Naive thymus-derived CD4-positive, alpha-beta T cell (primary cell): ENCODE data around the gene CADM2. TPM values are rescaled to one million over a fixed set of nuclear protein-coding genes. Genes with fewer than 3 reads are reported as not detected.

Experiments
- ATAC-seq: fragments of 150-1000 bp; cut with Tn5 transposase; 2 replicates; pipeline ENCODE4 v1.10.0; 2021; ENCODE audit warnings: mild to moderate bottlenecking, moderate library complexity
- CTCF ChIA-PET: fragments of 350-600 bp; sonication (Branson Sonifier 250); formaldehyde crosslinking; loops from one replicate; lab custom pipeline; 2021; ENCODE audit warnings: antibody characterized with exemption; lab: Charles Lee
- POLR2A ChIA-PET: fragments of 350-600 bp; sonication (Branson Sonifier 250); formaldehyde crosslinking; loops from one replicate; lab custom pipeline; 2021; ENCODE audit warnings: antibody characterized with exemption, inconsistent platforms; lab: Charles Lee
- DNase-seq, 9 donors: peaks; one replicate each; pipeline versions ENCODE4 v3.0.0 to v3.0.0-alpha.2; 2020 to 2022; ENCODE audit warnings: mixed read lengths in 1 of 9
- H3K27ac ChIP-seq: one replicate; pipeline ENCODE4 v1.7.0; 2013; ENCODE audit warnings: mild to moderate bottlenecking, low read depth, low read length, moderate library complexity
- H3K27me3 ChIP-seq, 2 donors: one replicate each; pipeline ENCODE4 v1.7.0; 2013; ENCODE audit warnings: low read length in 2 of 2, mild to moderate bottlenecking in 2 of 2, moderate library complexity in 2 of 2; ENCODE audit not compliant: control insufficient read depth in 2 of 2, insufficient read depth in 2 of 2
- H3K36me3 ChIP-seq, 3 experiments: 1 replicate in 2 of 3; 2 replicates in 1 of 3; pipeline ENCODE4 v1.7.0; 2013; ENCODE audit warnings: low read length in 3 of 3, mild to moderate bottlenecking in 3 of 3, moderate library complexity in 1 of 3; ENCODE audit not compliant: insufficient read depth in 3 of 3, control insufficient read depth in 2 of 3
- H3K4me1 ChIP-seq, 2 donors: one replicate each; pipeline ENCODE4 v1.7.0; 2013; ENCODE audit warnings: low read length in 2 of 2, mild to moderate bottlenecking in 2 of 2, moderate library complexity in 1 of 2; ENCODE audit not compliant: control insufficient read depth in 2 of 2, insufficient read depth in 2 of 2
- H3K4me3 ChIP-seq: 2 replicates; pipeline ENCODE4 v1.7.0; 2013; ENCODE audit warnings: mild to moderate bottlenecking, low read length
- H3K9me3 ChIP-seq, 3 experiments: 1 replicate in 2 of 3; 2 replicates in 1 of 3; pipeline ENCODE4 v1.7.0; 2013; ENCODE audit warnings: low read length in 3 of 3; ENCODE audit not compliant: control insufficient read depth in 2 of 3
- H3K27ac Mint-ChIP-seq, 9 donors: one replicate each; pipeline ENCODE4 v1.8.0; 2020 to 2022; ENCODE audit warnings: mixed read lengths in 9 of 9, mild to moderate bottlenecking in 8 of 9, moderate library complexity in 5 of 9, inconsistent platforms in 2 of 9
- H3K27me3 Mint-ChIP-seq, 5 donors: one replicate each; pipeline ENCODE4 v1.8.0; 2021 to 2022; ENCODE audit warnings: mixed read lengths in 5 of 5, mild to moderate bottlenecking in 1 of 5
- H3K36me3 Mint-ChIP-seq, 5 donors: one replicate each; pipeline ENCODE4 v1.8.0; 2020 to 2022; ENCODE audit warnings: mixed read lengths in 5 of 5, mild to moderate bottlenecking in 3 of 5, inconsistent platforms in 1 of 5
- H3K4me1 Mint-ChIP-seq, 7 donors: one replicate each; pipeline ENCODE4 v1.8.0; 2020 to 2022; ENCODE audit warnings: mixed read lengths in 7 of 7, mild to moderate bottlenecking in 3 of 7, inconsistent platforms in 1 of 7
- H3K4me3 Mint-ChIP-seq, 10 donors: one replicate each; pipeline ENCODE4 v1.8.0; 2020 to 2022; ENCODE audit warnings: mild to moderate bottlenecking in 10 of 10, mixed read lengths in 10 of 10, moderate library complexity in 6 of 10, inconsistent platforms in 2 of 10
- H3K9me3 Mint-ChIP-seq, 11 donors: one replicate each; pipeline ENCODE4 v1.8.0; 2020 to 2022; ENCODE audit warnings: mixed read lengths in 11 of 11, mild to moderate bottlenecking in 4 of 11, inconsistent platforms in 1 of 11, moderate library complexity in 1 of 11
- intact Hi-C, 2 donors: fragments of 100-400 bp; cut with micrococcal nuclease; formaldehyde crosslinking; loops; one replicate each; pipeline ENCODE4 v1.15.1; 2023
- polyA plus RNA-seq, 2 donors: library from polyadenylated mRNA; unstranded; fragments of 300-500 nt; fragmentation: Illumina TruSeq; gene quantifications; one replicate each; pipeline ENCODE4 v1.2.3, GENCODE V29; 2021
- total RNA-seq, 6 experiments: library from RNA in 5 of 6; stranded (reverse) in 5 of 6; gene quantifications; 1 replicate in 5 of 6; 2 replicates in 1 of 6; pipeline ENCODE4 v1.2.3 and lab custom pipeline; 2021 to 2026

Gene CADM2
- total and polyA plus RNA-seq, 7 experiments from 2014 or later: 0.40 TPM; not detected in 6

- no peaks in the 10 kb centered on the region for H3K27me3 Mint-ChIP-seq
- H3K27ac Mint-ChIP-seq: no peak overlapping the region
- ChIA-PET POLR2A (no interaction called here), CTCF (no interaction called here)
- H3K27me3 ChIP-seq: no peaks in the 10 kb centered on the region
- intact Hi-C loops: no loop called here
- no peaks in the 10 kb centered on the region for H3K4me1 Mint-ChIP-seq
- no peaks in the 10 kb centered on the region for H3K36me3 Mint-ChIP-seq
- no peak overlapping the region for H3K4me3 ChIP-seq
- no peak overlapping the region for H3K27ac ChIP-seq
- peaks cover 0 to 11% (median 0%) of the 10 kb centered on the region in 11 donors for H3K9me3 Mint-ChIP-seq
- H3K9me3 ChIP-seq: no peaks in the 10 kb centered on the region
- ATAC-seq: no peak
- DNase-seq: no peak
- H3K4me3 Mint-ChIP-seq: no peak overlapping the region
- no peaks in the 10 kb centered on the region for H3K4me1 ChIP-seq
- H3K36me3 ChIP-seq: no peaks in the 10 kb centered on the region
These were observed 208.8 kb downstream of the CADM2 start for GRCh38 chr3:85167576-85167975.

- H3K27me3 Mint-ChIP-seq: no peaks in the 10 kb centered on the region
- Histone ChIP-seq H3K27me3 (no peaks in the 10 kb centered on the region), H3K4me3 (no peak overlapping the region), H3K4me1 (no peaks in the 10 kb centered on the region), H3K27ac (no peak overlapping the region), H3K9me3 (no peaks in the 10 kb centered on the region), H3K36me3 (no peaks in the 10 kb centered on the region)
- H3K9me3 Mint-ChIP-seq: peaks cover 0 to 3% (median 0%) of the 10 kb centered on the region in 11 donors
- H3K36me3 Mint-ChIP-seq: no peaks in the 10 kb centered on the region
- no peak overlapping the region for H3K4me3 Mint-ChIP-seq
- DNase-seq (no peak), ATAC-seq (no peak)
- no peak overlapping the region for H3K27ac Mint-ChIP-seq
- H3K4me1 Mint-ChIP-seq: no peaks in the 10 kb centered on the region
- ChIA-PET POLR2A (no interaction called here), CTCF (no interaction called here)
- intact Hi-C loops: no loop called here
These were observed 211.9 kb downstream of the CADM2 start for GRCh38 chr3:85170646-85171045.

- peaks cover 0 to 3% (median 0%) of the 10 kb centered on the region in 11 donors for H3K9me3 Mint-ChIP-seq
- no peak for DNase-seq
These were observed 213.2 kb downstream of the CADM2 start for GRCh38 chr3:85171976-85172375.

GRCh38 chr3:85176799-85177198, 218.0 kb downstream of the CADM2 start:
- ChIA-PET CTCF (no interaction called here), POLR2A (no interaction called here)
- Mint-ChIP-seq H3K36me3 (no peaks in the 10 kb centered on the region), H3K4me1 (no peaks in the 10 kb centered on the region), H3K9me3 (peaks cover 0 to 5% (median 0%) of the 10 kb centered on the region in 11 donors), H3K27ac (no peak overlapping the region), H3K4me3 (no peak overlapping the region), H3K27me3 (no peaks in the 10 kb centered on the region)
- intact Hi-C loops: no loop called here
- Histone ChIP-seq H3K4me1 (no peaks in the 10 kb centered on the region), H3K36me3 (no peaks in the 10 kb centered on the region), H3K27me3 (no peaks in the 10 kb centered on the region), H3K9me3 (no peaks in the 10 kb centered on the region), H3K27ac (no peak overlapping the region), H3K4me3 (no peak overlapping the region)
- DNase-seq (no peak), ATAC-seq (no peak)

More at GRCh38 chr3:85171976-85172375, 213.2 kb downstream of the CADM2 start:
- CTCF ChIA-PET: no interaction called here
- Histone ChIP-seq H3K4me3 (no peak overlapping the region), H3K27ac (no peak overlapping the region), H3K27me3 (no peaks in the 10 kb centered on the region), H3K9me3 (no peaks in the 10 kb centered on the region), H3K36me3 (no peaks in the 10 kb centered on the region), H3K4me1 (no peaks in the 10 kb centered on the region)
- no peak overlapping the region for H3K4me3 Mint-ChIP-seq
- POLR2A ChIA-PET: no interaction called here
- intact Hi-C loops: no loop called here
- ATAC-seq: no peak
- no peaks in the 10 kb centered on the region for H3K27me3 Mint-ChIP-seq
- H3K4me1 Mint-ChIP-seq: no peaks in the 10 kb centered on the region
- no peaks in the 10 kb centered on the region for H3K36me3 Mint-ChIP-seq
- no peak overlapping the region for H3K27ac Mint-ChIP-seq

GRCh38 chr3:85182975-85183752, 224.4 kb downstream of the CADM2 start:
- H3K4me3 Mint-ChIP-seq: no peak overlapping the region
- Histone ChIP-seq H3K4me3 (no peak overlapping the region), H3K36me3 (no peaks in the 10 kb centered on the region), H3K4me1 (no peaks in the 10 kb centered on the region), H3K9me3 (no peaks in the 10 kb centered on the region), H3K27ac (no peak overlapping the region), H3K27me3 (no peaks in the 10 kb centered on the region)
- no peak overlapping the region for H3K27ac Mint-ChIP-seq
- no peak for ATAC-seq
- H3K4me1 Mint-ChIP-seq: no peaks in the 10 kb centered on the region
- CTCF ChIA-PET: no interaction called here
- intact Hi-C loops: no loop called here
- POLR2A ChIA-PET: no interaction called here
- no peak for DNase-seq
- no peaks in the 10 kb centered on the region for H3K36me3 Mint-ChIP-seq
- no peaks in the 10 kb centered on the region for H3K27me3 Mint-ChIP-seq
- H3K9me3 Mint-ChIP-seq: peaks cover 0 to 4% (median 0%) of the 10 kb centered on the region in 11 donors

GRCh38 chr3:85185495-85185894, 226.7 kb downstream of the CADM2 start:
- Mint-ChIP-seq H3K4me1 (no peaks in the 10 kb centered on the region), H3K27ac (no peak overlapping the region), H3K36me3 (no peaks in the 10 kb centered on the region), H3K9me3 (peaks cover 0 to 5% (median 0%) of the 10 kb centered on the region in 11 donors), H3K4me3 (no peak overlapping the region), H3K27me3 (no peaks in the 10 kb centered on the region)
- H3K9me3 ChIP-seq: no peaks in the 10 kb centered on the region
- ChIA-PET POLR2A (no interaction called here), CTCF (no interaction called here)
- H3K27me3 ChIP-seq: no peaks in the 10 kb centered on the region
- H3K4me3 ChIP-seq: no peak overlapping the region
- no peak overlapping the region for H3K27ac ChIP-seq
- ATAC-seq (no peak), DNase-seq (no peak)
- intact Hi-C loops: no loop called here
- no peaks in the 10 kb centered on the region for H3K36me3 ChIP-seq
- no peaks in the 10 kb centered on the region for H3K4me1 ChIP-seq

- Mint-ChIP-seq H3K27me3 (no peaks in the 10 kb centered on the region), H3K4me1 (no peaks in the 10 kb centered on the region), H3K9me3 (peaks cover 0 to 12% (median 3%) of the 10 kb centered on the region in 11 donors), H3K36me3 (no peaks in the 10 kb centered on the region), H3K4me3 (no peak overlapping the region), H3K27ac (no peak overlapping the region)
- no peak overlapping the region for H3K27ac ChIP-seq
- intact Hi-C loops: no loop called here
- CTCF ChIA-PET: interaction anchor here (0.6 to 0.7 kb wide), 2 partner anchors 505 to 568 kb away, joined by 4 read pairs; no protein-coding TSS in a partner anchor
- H3K4me1 ChIP-seq: no peaks in the 10 kb centered on the region
- DNase-seq (no peak), ATAC-seq (no peak)
- H3K4me3 ChIP-seq: no peak overlapping the region
- no peaks in the 10 kb centered on the region for H3K9me3 ChIP-seq
- POLR2A ChIA-PET: no interaction called here
- H3K27me3 ChIP-seq: no peaks in the 10 kb centered on the region
- H3K36me3 ChIP-seq: no peaks in the 10 kb centered on the region
These were observed 230.9 kb downstream of the CADM2 start for GRCh38 chr3:85189731-85190130.
